Measurements from ENCODE around the gene CCDC149. TPM values are rescaled to one million over a fixed set of nuclear protein-coding genes. Genes with fewer than 3 reads are reported as not detected.

The CCDC149 gene
- total RNA-seq, 4 donors from 2014 or later: 21.9 to 38.7 (median 34.0) TPM

DNA sequence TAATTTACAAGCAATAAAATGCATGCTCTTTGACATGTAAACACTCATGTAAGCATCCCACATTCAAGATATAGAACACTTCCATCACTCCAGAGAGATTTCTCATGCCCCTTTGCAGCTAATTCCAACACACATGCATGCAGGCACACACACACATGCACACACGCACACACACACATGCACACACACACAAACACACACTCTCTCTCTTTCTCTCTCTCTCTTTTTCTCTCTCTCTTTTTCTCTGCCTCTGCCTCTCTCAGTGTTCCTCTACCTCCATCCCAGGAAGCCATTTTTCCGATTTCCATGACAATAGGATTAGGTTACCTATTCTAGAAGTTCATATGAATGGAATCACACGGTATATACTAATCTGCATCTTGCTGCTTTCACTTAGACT is 129.3 kb downstream of the CCDC149 start:
- no peak overlapping the region for H3K4me3 ChIP-seq
- peaks cover 13 to 50% (median 16%) of the 10 kb centered on the region in 3 donors for H3K4me1 ChIP-seq
- TF ChIP-seq POLR2AphosphoS5 (IDR thresholded peaks at IDR 0.05): no peak
- no peak for TF ChIP-seq EP300 (IDR thresholded peaks at IDR 0.05)
- TF ChIP-seq POLR2A (IDR thresholded peaks at IDR 0.05): no peak
- TF ChIP-seq, protein P1, sequence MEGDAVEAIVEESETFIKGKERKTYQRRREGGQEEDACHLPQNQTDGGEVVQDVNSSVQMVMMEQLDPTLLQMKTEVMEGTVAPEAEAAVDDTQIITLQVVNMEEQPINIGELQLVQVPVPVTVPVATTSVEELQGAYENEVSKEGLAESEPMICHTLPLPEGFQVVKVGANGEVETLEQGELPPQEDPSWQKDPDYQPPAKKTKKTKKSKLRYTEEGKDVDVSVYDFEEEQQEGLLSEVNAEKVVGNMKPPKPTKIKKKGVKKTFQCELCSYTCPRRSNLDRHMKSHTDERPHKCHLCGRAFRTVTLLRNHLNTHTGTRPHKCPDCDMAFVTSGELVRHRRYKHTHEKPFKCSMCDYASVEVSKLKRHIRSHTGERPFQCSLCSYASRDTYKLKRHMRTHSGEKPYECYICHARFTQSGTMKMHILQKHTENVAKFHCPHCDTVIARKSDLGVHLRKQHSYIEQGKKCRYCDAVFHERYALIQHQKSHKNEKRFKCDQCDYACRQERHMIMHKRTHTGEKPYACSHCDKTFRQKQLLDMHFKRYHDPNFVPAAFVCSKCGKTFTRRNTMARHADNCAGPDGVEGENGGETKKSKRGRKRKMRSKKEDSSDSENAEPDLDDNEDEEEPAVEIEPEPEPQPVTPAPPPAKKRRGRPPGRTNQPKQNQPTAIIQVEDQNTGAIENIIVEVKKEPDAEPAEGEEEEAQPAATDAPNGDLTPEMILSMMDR (IDR thresholded peaks at IDR 0.05): no peak
- H3K27me3 ChIP-seq: no peaks in the 10 kb centered on the region
- ATAC-seq: no peak
- WGBS, 2 donors (ENCODE audit: low coverage in 1 of 2): 81 to 85% methylated on average over 3 of the region's 3 CpGs
- no peaks in the 10 kb centered on the region for H3K9me3 ChIP-seq
- H3K27ac ChIP-seq: peak overlapping the region in 3 of 4 donors; percentile 81 to 84 (median 83)
- H3K36me3 ChIP-seq: no peaks in the 10 kb centered on the region

DNA sequence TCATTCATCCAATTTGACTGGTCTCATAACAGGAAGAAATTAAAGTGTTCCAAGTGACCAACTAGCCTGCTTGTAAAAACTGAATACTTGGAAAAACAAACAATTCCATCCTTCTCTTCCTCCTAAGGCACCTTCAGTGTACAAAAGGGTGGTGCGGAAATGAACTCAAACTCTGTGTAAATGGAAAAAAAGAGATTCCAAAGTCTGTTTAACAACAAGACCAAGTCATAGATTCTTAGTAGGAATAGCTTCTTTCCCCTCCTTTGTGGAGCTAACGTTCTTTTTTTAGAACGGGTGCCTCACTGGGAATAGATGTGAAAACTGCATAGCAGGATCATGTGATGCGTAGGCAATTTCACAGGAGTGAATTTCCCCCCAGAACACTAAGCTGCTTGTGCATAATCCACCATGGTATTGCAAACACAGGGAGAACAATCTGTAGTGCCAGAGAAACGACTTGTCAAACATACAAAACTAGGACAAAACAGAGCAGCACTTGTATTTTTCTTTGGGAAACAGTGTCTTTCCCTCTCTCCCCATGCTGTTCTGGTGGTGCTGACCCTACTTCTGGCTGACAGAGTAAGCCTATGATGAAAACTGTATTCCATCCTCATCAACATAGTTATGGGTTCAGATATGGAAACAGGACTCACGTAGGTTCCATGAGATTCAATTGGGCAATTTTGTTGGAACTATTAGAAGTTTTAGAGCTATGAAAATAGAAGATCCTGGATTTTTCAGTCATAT is 130.7 kb downstream of the CCDC149 start:
- H3K27me3 ChIP-seq: no peaks in the 10 kb centered on the region
- no peaks in the 10 kb centered on the region for H3K9me3 ChIP-seq
- peak; percentile 74 for ATAC-seq
- TF ChIP-seq, protein P1 (IDR thresholded peaks at IDR 0.05): peak in 2 of 4 experiments; percentile 13 to 21
- TF ChIP-seq EP300 (IDR thresholded peaks at IDR 0.05) (no peak), POLR2A (IDR thresholded peaks at IDR 0.05) (no peak), POLR2AphosphoS5 (IDR thresholded peaks at IDR 0.05) (peak; percentile 88)
- H3K27ac ChIP-seq: peak overlapping the region; percentile 81 to 89 (median 84)
- H3K36me3 ChIP-seq: no peaks in the 10 kb centered on the region
- no peak overlapping the region for H3K4me3 ChIP-seq
- WGBS, 2 donors (ENCODE audit: low coverage in 1 of 2): 15 to 36% methylated on average over 4 to 6 of the region's 6 CpGs
- H3K4me1 ChIP-seq: peaks cover 16 to 63% (median 26%) of the 10 kb centered on the region in 3 donors

DNA sequence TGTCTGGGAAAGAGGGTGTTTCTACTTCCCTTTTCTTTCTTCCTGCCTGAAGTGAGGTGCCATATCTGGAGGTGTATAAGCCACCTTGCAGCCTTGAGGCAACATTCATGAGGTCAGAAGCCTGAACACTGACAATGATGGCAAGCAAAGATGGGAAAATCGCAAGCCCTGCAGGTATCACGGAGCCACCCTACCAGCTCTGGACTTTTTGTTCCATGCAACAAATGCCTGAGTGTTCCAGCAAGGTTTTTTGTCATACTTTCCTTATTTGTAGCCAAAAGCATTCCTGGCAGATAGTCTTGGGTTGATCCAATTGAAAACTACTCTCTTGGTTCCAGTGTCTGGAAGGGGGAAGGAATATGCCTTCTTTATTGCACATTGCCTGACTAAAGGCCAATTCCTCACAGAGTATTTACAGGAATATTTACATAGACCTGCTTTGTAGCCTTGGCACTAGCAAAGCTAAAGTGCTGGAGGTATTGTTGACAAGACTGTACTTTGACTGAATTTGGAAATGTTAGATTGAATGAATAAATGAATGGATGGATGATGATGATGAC is 131.8 kb downstream of the CCDC149 start:
- ATAC-seq: no peak
- H3K4me1 ChIP-seq: peaks cover 16 to 65% (median 26%) of the 10 kb centered on the region in 3 donors
- no peaks in the 10 kb centered on the region for H3K36me3 ChIP-seq
- H3K4me3 ChIP-seq: no peak overlapping the region
- 83% methylated on average over 2 of the region's 2 CpGs; no CpG with 5 or more reads in 1 of the 2 donors for WGBS, 2 donors (ENCODE audit: low coverage in 1 of 2)
- H3K27ac ChIP-seq: peak overlapping the region; percentile 81 to 89 (median 84)
- no peaks in the 10 kb centered on the region for H3K27me3 ChIP-seq
- no peaks in the 10 kb centered on the region for H3K9me3 ChIP-seq
- TF ChIP-seq POLR2AphosphoS5 (IDR thresholded peaks at IDR 0.05): peak; percentile 37
- TF ChIP-seq, protein P1 (IDR thresholded peaks at IDR 0.05): no peak

DNA sequence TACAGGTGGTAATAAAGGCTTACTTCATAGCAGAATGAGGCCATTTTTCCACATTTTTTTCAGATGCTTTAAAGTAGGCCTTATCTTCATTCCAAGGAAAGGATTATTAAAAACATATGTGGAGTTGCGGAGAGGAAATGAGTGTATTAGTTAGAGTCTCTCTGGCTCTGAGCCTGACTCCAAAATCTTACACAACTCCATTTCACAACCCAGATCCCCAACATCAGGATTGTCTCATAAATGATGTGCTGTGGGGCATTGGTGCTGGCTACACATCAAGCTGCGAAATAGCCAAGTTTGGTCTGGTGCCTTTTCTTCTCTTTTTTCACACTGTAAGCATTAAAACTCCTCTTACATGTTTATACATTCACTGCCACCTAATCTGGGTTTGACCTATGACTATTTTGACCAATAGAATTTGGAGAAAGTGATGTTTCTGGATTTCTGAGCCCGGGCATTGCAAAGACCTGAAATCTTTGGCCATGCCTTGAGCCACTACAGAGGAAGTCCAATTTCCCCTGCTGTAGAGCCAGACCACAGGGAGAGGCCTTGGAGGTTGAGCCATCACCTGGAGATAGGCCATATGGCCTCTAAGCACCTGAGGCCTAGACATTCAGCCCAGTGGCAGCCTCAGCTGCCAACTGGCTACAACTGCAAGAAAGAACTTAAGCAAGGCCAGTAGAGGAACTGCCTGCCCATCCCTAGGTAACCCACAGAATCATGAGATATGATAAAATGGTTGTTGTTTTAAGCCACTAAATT is 134.2 kb downstream of the CCDC149 start:
- 16 to 29% methylated on average over 2 to 3 of the region's 3 CpGs for WGBS, 2 donors (ENCODE audit: low coverage in 1 of 2)

More for the DNA sequence above, 134.2 kb downstream of the CCDC149 start:
- H3K4me3 ChIP-seq: no peak overlapping the region
- no peaks in the 10 kb centered on the region for H3K27me3 ChIP-seq
- TF ChIP-seq POLR2AphosphoS5 (IDR thresholded peaks at IDR 0.05) (peak; percentile 96), POLR2A (IDR thresholded peaks at IDR 0.05) (no peak), EP300 (IDR thresholded peaks at IDR 0.05) (no peak)
- TF ChIP-seq, protein P1 (IDR thresholded peaks at IDR 0.05): no peak
- H3K9me3 ChIP-seq: no peaks in the 10 kb centered on the region
- H3K36me3 ChIP-seq: no peaks in the 10 kb centered on the region
- H3K4me1 ChIP-seq: peaks cover 16 to 65% (median 26%) of the 10 kb centered on the region in 3 donors
- peak overlapping the region; percentile 63 to 71 (median 68) for H3K27ac ChIP-seq
- ATAC-seq: peak; percentile 83

Data from gastroesophageal sphincter (tissue), 4 donors.